Measurements from ENCODE around the gene PXK. TPM values are rescaled to one million over a fixed set of nuclear protein-coding genes. Genes with fewer than 3 reads are reported as not detected.

PXK gene
- polyA plus RNA-seq, 1 donor (not counting 4 experiments of a cell fraction or from before 2014, with no cell fraction given), result 12.2 TPM

DNA sequence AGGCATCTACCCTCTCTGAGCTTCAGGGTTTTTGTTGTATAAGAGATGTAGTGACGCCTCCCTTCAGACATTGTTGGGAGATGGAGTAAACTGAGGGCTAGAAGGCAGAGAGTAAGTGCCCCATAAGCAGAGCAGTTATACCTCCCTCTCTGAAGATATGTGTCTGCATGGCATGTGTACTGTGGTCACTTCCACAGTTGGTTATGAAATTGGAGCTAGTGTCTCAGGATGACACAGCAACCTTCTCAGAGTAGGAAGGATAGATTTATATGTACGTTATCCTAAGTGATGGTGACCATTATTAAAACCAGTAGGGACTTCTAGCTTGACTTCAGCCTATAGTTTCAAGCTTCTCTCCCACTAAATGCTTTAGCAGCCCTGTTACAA, 17.9 kb downstream of the PXK start:
- dilution Hi-C loops (cut with MboI; ENCODE audit: extremely low pct_ligation_motif_present, low sequenced_read_pairs), result no loop called here
- Histone ChIP-seq H3K9ac (ENCODE audit: control insufficient read depth, extremely low read depth, insufficient read depth, low read length) (no peak overlapping the region), H3K9me1 (ENCODE audit: control insufficient read depth, extremely low read depth, insufficient read depth, low read length) (no peaks in the 10 kb centered on the region), H3K4me3 (ENCODE audit: control insufficient read depth in 2 of 3, extremely low read depth in 1 of 3, insufficient read depth in 2 of 3, low read depth in 1 of 3, low read length in 3 of 3) (no peak overlapping the region), H3K27ac (ENCODE audit: control insufficient read depth, insufficient read depth, low read length) (no peak overlapping the region), H3K27me3 (ENCODE audit: control insufficient read depth, extremely low read depth, insufficient read depth, low read length) (no peaks in the 10 kb centered on the region), H3K79me2 (ENCODE audit: control insufficient read depth, insufficient read depth, low read length) (no peaks in the 10 kb centered on the region), H3K4me2 (ENCODE audit: control insufficient read depth, extremely low read depth, insufficient read depth, low read depth, low read length) (no peak overlapping the region), H3K36me3 (ENCODE audit: control insufficient read depth in 2 of 2, extremely low read depth in 1 of 2, insufficient read depth in 2 of 2, low read length in 2 of 2) (no peaks in the 10 kb centered on the region), H2AFZ (ENCODE audit: control insufficient read depth, low read length) (no peak overlapping the region), H4K20me1 (ENCODE audit: control insufficient read depth, extremely low read depth, insufficient read depth, low read length) (peaks cover 3% of the 10 kb centered on the region), H3K9me3 (ENCODE audit: control insufficient read depth, low read depth, low read length) (no peaks in the 10 kb centered on the region), H3K4me1 (ENCODE audit: control insufficient read depth, extremely low read depth, insufficient read depth, low read length) (peaks cover 1% of the 10 kb centered on the region)
- no peak for DNase-seq (ENCODE audit: low read depth, low spot score)
- TF ChIP-seq, protein P1, sequence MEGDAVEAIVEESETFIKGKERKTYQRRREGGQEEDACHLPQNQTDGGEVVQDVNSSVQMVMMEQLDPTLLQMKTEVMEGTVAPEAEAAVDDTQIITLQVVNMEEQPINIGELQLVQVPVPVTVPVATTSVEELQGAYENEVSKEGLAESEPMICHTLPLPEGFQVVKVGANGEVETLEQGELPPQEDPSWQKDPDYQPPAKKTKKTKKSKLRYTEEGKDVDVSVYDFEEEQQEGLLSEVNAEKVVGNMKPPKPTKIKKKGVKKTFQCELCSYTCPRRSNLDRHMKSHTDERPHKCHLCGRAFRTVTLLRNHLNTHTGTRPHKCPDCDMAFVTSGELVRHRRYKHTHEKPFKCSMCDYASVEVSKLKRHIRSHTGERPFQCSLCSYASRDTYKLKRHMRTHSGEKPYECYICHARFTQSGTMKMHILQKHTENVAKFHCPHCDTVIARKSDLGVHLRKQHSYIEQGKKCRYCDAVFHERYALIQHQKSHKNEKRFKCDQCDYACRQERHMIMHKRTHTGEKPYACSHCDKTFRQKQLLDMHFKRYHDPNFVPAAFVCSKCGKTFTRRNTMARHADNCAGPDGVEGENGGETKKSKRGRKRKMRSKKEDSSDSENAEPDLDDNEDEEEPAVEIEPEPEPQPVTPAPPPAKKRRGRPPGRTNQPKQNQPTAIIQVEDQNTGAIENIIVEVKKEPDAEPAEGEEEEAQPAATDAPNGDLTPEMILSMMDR (optimal IDR thresholded peaks at IDR 0.05 in 1 of 3, IDR thresholded peaks at IDR 0.05 in 1 of 3, conservative IDR thresholded peaks at IDR 0.05 in 1 of 3; ENCODE audit: extremely low read depth in 1 of 3, insufficient read depth in 2 of 3, low read length in 3 of 3), result no peak
- TF ChIP-seq EZH2 (IDR thresholded peaks at IDR 0.05; ENCODE audit: low read length), result no peak
- no peak for FAIRE-seq

DNA sequence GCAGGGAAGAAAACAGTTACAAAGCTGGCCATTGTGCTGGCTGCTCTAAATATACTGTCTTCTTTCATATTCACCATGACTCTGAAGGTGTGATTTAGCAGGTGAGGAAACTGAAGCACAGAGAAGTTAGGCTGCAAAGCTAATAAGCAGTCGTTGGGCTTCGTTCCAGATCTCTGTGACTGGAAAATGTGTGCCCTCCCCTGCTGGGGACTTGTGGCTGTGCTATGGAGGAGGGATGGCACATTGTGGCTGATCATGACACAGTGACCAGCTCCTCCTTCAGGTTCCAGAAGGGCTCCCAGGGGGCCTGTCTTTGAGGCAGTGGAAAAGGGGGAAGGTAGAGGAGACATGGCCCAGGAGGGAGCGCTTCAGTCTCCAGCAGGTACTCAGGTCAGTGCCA, 19.2 kb downstream of the PXK start:
- dilution Hi-C loops (cut with MboI; ENCODE audit: extremely low pct_ligation_motif_present, low sequenced_read_pairs), result no loop called here
- no peak for FAIRE-seq

More for the DNA sequence above, 19.2 kb downstream of the PXK start:
- Histone ChIP-seq H3K9me3 (ENCODE audit: control insufficient read depth, low read depth, low read length) (no peaks in the 10 kb centered on the region), H3K36me3 (ENCODE audit: control insufficient read depth in 2 of 2, extremely low read depth in 1 of 2, insufficient read depth in 2 of 2, low read length in 2 of 2) (no peaks in the 10 kb centered on the region), H3K4me3 (ENCODE audit: control insufficient read depth in 2 of 3, extremely low read depth in 1 of 3, insufficient read depth in 2 of 3, low read depth in 1 of 3, low read length in 3 of 3) (no peak overlapping the region), H3K9ac (ENCODE audit: control insufficient read depth, extremely low read depth, insufficient read depth, low read length) (no peak overlapping the region), H3K79me2 (ENCODE audit: control insufficient read depth, insufficient read depth, low read length) (no peaks in the 10 kb centered on the region), H3K4me2 (ENCODE audit: control insufficient read depth, extremely low read depth, insufficient read depth, low read depth, low read length) (no peak overlapping the region), H4K20me1 (ENCODE audit: control insufficient read depth, extremely low read depth, insufficient read depth, low read length) (peaks cover 3% of the 10 kb centered on the region), H2AFZ (ENCODE audit: control insufficient read depth, low read length) (no peak overlapping the region), H3K27me3 (ENCODE audit: control insufficient read depth, extremely low read depth, insufficient read depth, low read length) (no peaks in the 10 kb centered on the region), H3K9me1 (ENCODE audit: control insufficient read depth, extremely low read depth, insufficient read depth, low read length) (peaks cover 2% of the 10 kb centered on the region), H3K4me1 (ENCODE audit: control insufficient read depth, extremely low read depth, insufficient read depth, low read length) (peaks cover 8% of the 10 kb centered on the region), H3K27ac (ENCODE audit: control insufficient read depth, insufficient read depth, low read length) (no peak overlapping the region)
- TF ChIP-seq, protein P1 (optimal IDR thresholded peaks at IDR 0.05 in 1 of 3, IDR thresholded peaks at IDR 0.05 in 1 of 3, conservative IDR thresholded peaks at IDR 0.05 in 1 of 3; ENCODE audit: extremely low read depth in 1 of 3, insufficient read depth in 2 of 3, low read length in 3 of 3), result no peak
- TF ChIP-seq EZH2 (IDR thresholded peaks at IDR 0.05; ENCODE audit: low read length), result no peak
- no peak for DNase-seq (ENCODE audit: low read depth, low spot score)

All from keratinocyte (primary cell).